B cell (primary cell): ENCODE results near the gene SKA3.
"Not testable (repeated sequence)": the region's sequence is repeated elsewhere in the genome, so short reads cannot be mapped to it uniquely, and the experiment has no call there.

ENCODE experiments used
- EZH2 ChIP-seq: IDR thresholded peaks from 2 replicates; pipeline ENCODE4 v1.6.1; 2012; ENCODE audit warnings: borderline replicate concordance, low read depth, mild to moderate bottlenecking, moderate library complexity, low read length; ENCODE audit not compliant: insufficient read depth, poor library complexity, severe bottlenecking
- TF ChIP-seq, protein P1 (sequence below): fragments of 200-600 bp; IDR thresholded peaks from one replicate; pipeline ENCODE4 v1.8.0; 2022; ENCODE audit warnings: antibody characterized with exemption, mild to moderate bottlenecking

- TF ChIP-seq, protein P1, sequence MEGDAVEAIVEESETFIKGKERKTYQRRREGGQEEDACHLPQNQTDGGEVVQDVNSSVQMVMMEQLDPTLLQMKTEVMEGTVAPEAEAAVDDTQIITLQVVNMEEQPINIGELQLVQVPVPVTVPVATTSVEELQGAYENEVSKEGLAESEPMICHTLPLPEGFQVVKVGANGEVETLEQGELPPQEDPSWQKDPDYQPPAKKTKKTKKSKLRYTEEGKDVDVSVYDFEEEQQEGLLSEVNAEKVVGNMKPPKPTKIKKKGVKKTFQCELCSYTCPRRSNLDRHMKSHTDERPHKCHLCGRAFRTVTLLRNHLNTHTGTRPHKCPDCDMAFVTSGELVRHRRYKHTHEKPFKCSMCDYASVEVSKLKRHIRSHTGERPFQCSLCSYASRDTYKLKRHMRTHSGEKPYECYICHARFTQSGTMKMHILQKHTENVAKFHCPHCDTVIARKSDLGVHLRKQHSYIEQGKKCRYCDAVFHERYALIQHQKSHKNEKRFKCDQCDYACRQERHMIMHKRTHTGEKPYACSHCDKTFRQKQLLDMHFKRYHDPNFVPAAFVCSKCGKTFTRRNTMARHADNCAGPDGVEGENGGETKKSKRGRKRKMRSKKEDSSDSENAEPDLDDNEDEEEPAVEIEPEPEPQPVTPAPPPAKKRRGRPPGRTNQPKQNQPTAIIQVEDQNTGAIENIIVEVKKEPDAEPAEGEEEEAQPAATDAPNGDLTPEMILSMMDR = not testable (repeated sequence)
- not testable (repeated sequence) for TF ChIP-seq EZH2
Observed at GRCh38 chr13:21186410-21186809, 10.1 kb upstream of the SKA3 start.
